ENCODE results near the gene SLC13A5. TPM values are rescaled to one million over a fixed set of nuclear protein-coding genes. Genes with fewer than 3 reads are reported as not detected.

The SLC13A5 gene
- total RNA-seq, 2 donors from 2014 or later, result not detected

- Histone ChIP-seq H3K4me1 (no peaks in the 10 kb centered on the region), H3K9me3 (no peaks in the 10 kb centered on the region), H3K4me3 (no peak overlapping the region), H3K27me3 (no peaks in the 10 kb centered on the region), H3K27ac (no peak overlapping the region), H3K36me3 (replicated peaks in 1 of 2; ENCODE audit: insufficient read depth in 1 of 2, low read depth in 2 of 2) (no peaks in the 10 kb centered on the region)
- TF ChIP-seq CTCF (IDR thresholded peaks at IDR 0.05) (no peak), POLR2A (IDR thresholded peaks at IDR 0.05) (no peak)
- DNase-seq (no peak), ATAC-seq (no peak)
- intact Hi-C loops (cut with DNase I), result no loop called here
- 54 to 66% methylated on average over 3 of the region's 3 CpGs for WGBS, 2 donors
Measured at GRCh38 chr17:6691546-6691945, 21.6 kb downstream of the SLC13A5 start.

- 76 to 80% methylated on average over 10 to 11 of the region's 11 CpGs for WGBS, 2 donors
Measured at GRCh38 chr17:6690641-6691040, 22.5 kb downstream of the SLC13A5 start.

GRCh38 chr17:6688944-6689343, 24.2 kb downstream of the SLC13A5 start:
- no peaks in the 10 kb centered on the region for H3K4me1 ChIP-seq
- H3K4me3 ChIP-seq, result no peak overlapping the region
- H3K9me3 ChIP-seq, result no peaks in the 10 kb centered on the region
- no peaks in the 10 kb centered on the region for H3K27me3 ChIP-seq
- WGBS, 2 donors, result 81% methylated on average over 9 of the region's 9 CpGs
- intact Hi-C loops (cut with DNase I), result no loop called here
- no peak for DNase-seq
- H3K36me3 ChIP-seq (replicated peaks in 1 of 2; ENCODE audit: insufficient read depth in 1 of 2, low read depth in 2 of 2), result no peaks in the 10 kb centered on the region
- no peak for ATAC-seq
- TF ChIP-seq POLR2A (IDR thresholded peaks at IDR 0.05), result no peak
- TF ChIP-seq CTCF (IDR thresholded peaks at IDR 0.05), result no peak
- no peak overlapping the region for H3K27ac ChIP-seq

More at GRCh38 chr17:6690641-6691040, 22.5 kb downstream of the SLC13A5 start:
- DNase-seq, result no peak
- H3K9me3 ChIP-seq, result no peaks in the 10 kb centered on the region
- no peak overlapping the region for H3K4me3 ChIP-seq
- intact Hi-C loops (cut with DNase I), result no loop called here
- H3K27me3 ChIP-seq, result no peaks in the 10 kb centered on the region
- H3K27ac ChIP-seq, result no peak overlapping the region
- no peak for TF ChIP-seq CTCF (IDR thresholded peaks at IDR 0.05)
- TF ChIP-seq POLR2A (IDR thresholded peaks at IDR 0.05), result no peak
- ATAC-seq, result no peak
- H3K36me3 ChIP-seq (replicated peaks in 1 of 2; ENCODE audit: insufficient read depth in 1 of 2, low read depth in 2 of 2), result no peaks in the 10 kb centered on the region
- no peaks in the 10 kb centered on the region for H3K4me1 ChIP-seq

GRCh38 chr17:6686026-6686425, 27.1 kb downstream of the SLC13A5 start:
- peaks cover 8% of the 10 kb centered on the region for H3K4me1 ChIP-seq
- H3K27ac ChIP-seq, result no peak overlapping the region
- TF ChIP-seq POLR2A (IDR thresholded peaks at IDR 0.05), result no peak
- no peak for TF ChIP-seq CTCF (IDR thresholded peaks at IDR 0.05)
- DNase-seq (no peak), ATAC-seq (no peak)
- no peaks in the 10 kb centered on the region for H3K9me3 ChIP-seq
- no peaks in the 10 kb centered on the region for H3K27me3 ChIP-seq
- H3K4me3 ChIP-seq, result no peak overlapping the region
- 71 to 75% methylated on average over 1 to 4 of the region's 4 CpGs for WGBS, 2 donors
- no peaks in the 10 kb centered on the region for H3K36me3 ChIP-seq (replicated peaks in 1 of 2; ENCODE audit: insufficient read depth in 1 of 2, low read depth in 2 of 2)
- intact Hi-C loops (cut with DNase I), result no loop called here

GRCh38 chr17:6684881-6685767, 28.0 kb downstream of the SLC13A5 start:
- Histone ChIP-seq H3K27ac (no peak overlapping the region), H3K36me3 (replicated peaks in 1 of 2; ENCODE audit: insufficient read depth in 1 of 2, low read depth in 2 of 2) (no peaks in the 10 kb centered on the region), H3K4me3 (no peak overlapping the region), H3K27me3 (no peaks in the 10 kb centered on the region), H3K9me3 (no peaks in the 10 kb centered on the region), H3K4me1 (peaks cover 8% of the 10 kb centered on the region)
- no peak for DNase-seq
- ATAC-seq, result no peak
- 78 to 92% methylated on average over 13 to 14 of the region's 14 CpGs for WGBS, 2 donors
- no peak for TF ChIP-seq POLR2A (IDR thresholded peaks at IDR 0.05)
- no peak for TF ChIP-seq CTCF (IDR thresholded peaks at IDR 0.05)
- intact Hi-C loops (cut with DNase I), result no loop called here
